HepG2 (cell line): ENCODE data around the gene LMBRD2. TPM values are rescaled to one million over a fixed set of nuclear protein-coding genes. Genes with fewer than 3 reads are reported as not detected.

ENCODE experiments used
- ARNTL ChIP-seq: sonication (generic); formaldehyde crosslinking; IDR thresholded peaks from 2 replicates; pipeline ENCODE4 v1.4.0; 2020; ENCODE audit warnings: mild to moderate bottlenecking, missing genetic modification reagents
- ATAD3A ChIP-seq: sonication (generic); formaldehyde crosslinking; IDR thresholded peaks from 2 replicates; pipeline ENCODE4 v1.4.0; 2020; ENCODE audit warnings: missing genetic modification reagents
- ATRX ChIP-seq: sonication (generic); formaldehyde crosslinking; IDR thresholded peaks from 2 replicates; pipeline ENCODE4 v1.4.0; 2020; ENCODE audit warnings: missing genetic modification reagents, borderline replicate concordance
- CAMTA2 ChIP-seq: sonication (generic); formaldehyde crosslinking; IDR thresholded peaks from 2 replicates; pipeline ENCODE4 v1.4.0; 2020; ENCODE audit warnings: mild to moderate bottlenecking, missing genetic modification reagents, borderline replicate concordance
- CHD4 ChIP-seq: fragments of 200-600 bp; sonication (generic); IDR thresholded peaks from 2 replicates; pipeline ENCODE4 v1.7.0; 2017; ENCODE audit warnings: mild to moderate bottlenecking, low read length, borderline replicate concordance
- GTF3A ChIP-seq: sonication (generic); formaldehyde crosslinking; conservative IDR thresholded peaks from 2 replicates; pipeline ENCODE4 v1.4.0; 2020; ENCODE audit warnings: mild to moderate bottlenecking, missing genetic modification reagents
- PITX1 ChIP-seq: sonication (generic); formaldehyde crosslinking; IDR thresholded peaks from 2 replicates; pipeline ENCODE4 v1.5.1; 2020; ENCODE audit warnings: mild to moderate bottlenecking, missing genetic modification reagents
- PRMT3 ChIP-seq: sonication (generic); formaldehyde crosslinking; IDR thresholded peaks from 2 replicates; pipeline ENCODE4 v1.8.1; 2022; ENCODE audit warnings: low read depth, mild to moderate bottlenecking, moderate library complexity, missing genetic modification reagents, borderline replicate concordance
- SAP130 ChIP-seq: IDR thresholded peaks from 2 replicates; pipeline ENCODE4 v1.6.1; 2016; ENCODE audit warnings: low read depth
- SMAD1 ChIP-seq: sonication (generic); formaldehyde crosslinking; IDR thresholded peaks from 2 replicates; pipeline ENCODE4 v1.4.0; 2020; ENCODE audit warnings: missing genetic modification reagents, low read depth, mild to moderate bottlenecking, borderline replicate concordance
- TBX2 ChIP-seq: sonication (generic); formaldehyde crosslinking; IDR thresholded peaks from 2 replicates; pipeline ENCODE4 v1.5.0; 2020; ENCODE audit warnings: missing genetic modification reagents, mild to moderate bottlenecking, borderline replicate concordance
- YEATS2 ChIP-seq: sonication (generic); formaldehyde crosslinking; IDR thresholded peaks from 2 replicates; pipeline ENCODE4 v1.4.0; 2020; ENCODE audit warnings: missing genetic modification reagents, borderline replicate concordance
- ZBTB20 ChIP-seq: sonication (generic); formaldehyde crosslinking; IDR thresholded peaks from 2 replicates; pipeline ENCODE4 v1.8.1; 2023; ENCODE audit warnings: missing genetic modification reagents, low read depth, mild to moderate bottlenecking, borderline replicate concordance
- ZFP41 ChIP-seq: sonication (generic); formaldehyde crosslinking; IDR thresholded peaks from 2 replicates; pipeline ENCODE4 v1.4.0; 2020; ENCODE audit warnings: mild to moderate bottlenecking, missing genetic modification reagents, borderline replicate concordance
- ZFP90 ChIP-seq: sonication (generic); formaldehyde crosslinking; IDR thresholded peaks from 2 replicates; pipeline ENCODE4 v1.8.0; 2022; ENCODE audit warnings: missing genetic modification reagents, mild to moderate bottlenecking, inconsistent platforms, borderline replicate concordance
- ZNF136 ChIP-seq: sonication (generic); formaldehyde crosslinking; IDR thresholded peaks from 2 replicates; pipeline ENCODE4 v1.8.1; 2022; ENCODE audit warnings: low read depth, mild to moderate bottlenecking, moderate library complexity, missing genetic modification reagents
- ZNF552 ChIP-seq: sonication (generic); formaldehyde crosslinking; IDR thresholded peaks from 2 replicates; pipeline ENCODE4 v1.9.0; 2022; ENCODE audit warnings: missing genetic modification reagents, mild to moderate bottlenecking, borderline replicate concordance
- ZNF589 ChIP-seq: sonication (generic); formaldehyde crosslinking; conservative IDR thresholded peaks from 2 replicates; pipeline ENCODE4 v1.8.0; 2022; ENCODE audit warnings: mild to moderate bottlenecking, moderate library complexity, missing genetic modification reagents
- ZNF615 ChIP-seq: sonication (generic); formaldehyde crosslinking; IDR thresholded peaks from 2 replicates; pipeline ENCODE4 v1.5.0; 2020; ENCODE audit warnings: mild to moderate bottlenecking, missing genetic modification reagents, borderline replicate concordance
- ZNF720 ChIP-seq: sonication (generic); formaldehyde crosslinking; IDR thresholded peaks from 2 replicates; pipeline ENCODE4 v1.4.0; 2020; ENCODE audit warnings: missing genetic modification reagents
- ZNF768 ChIP-seq: sonication (generic); formaldehyde crosslinking; IDR thresholded peaks from 2 replicates; pipeline ENCODE4 v1.4.0; 2020; ENCODE audit warnings: missing genetic modification reagents
- ZNF883 ChIP-seq: sonication (generic); formaldehyde crosslinking; IDR thresholded peaks from 2 replicates; pipeline ENCODE4 v1.5.1; 2020; ENCODE audit warnings: mild to moderate bottlenecking, missing genetic modification reagents; ENCODE audit errors: not compliant biosample characterization
- ZSCAN29 ChIP-seq: sonication (generic); formaldehyde crosslinking; conservative IDR thresholded peaks from 2 replicates; pipeline ENCODE4 v1.4.0; 2020; ENCODE audit warnings: mild to moderate bottlenecking, missing genetic modification reagents
- polyA plus RNA-seq, 8 experiments: library from polyadenylated mRNA; depleted of rRNA in 3 of 8; stranded (reverse) in 7 of 8; unstranded in 1 of 8; fragments of >200 nt; fragmentation: Illumina TruSeq in 4 of 8; extraction: Trizol in 4 of 8; gene quantifications; 2 replicates each; pipeline versions ENCODE4 v1.2.1 to v1.2.3, GENCODE V29; 2011 to 2016; ENCODE audit warnings: low read depth in 4 of 8, missing spikeins in 1 of 8, mixed read lengths in 1 of 8; ENCODE audit not compliant: insufficient read depth in 1 of 8
- total RNA-seq, 5 experiments: library from RNA; depleted of rRNA; stranded (reverse); fragments of >200 nt; fragmentation: Illumina TruSeq; extraction: Trizol; gene quantifications; 2 replicates each; pipeline ENCODE4 v1.2.3, GENCODE V29; 2016; ENCODE audit warnings: low read depth in 1 of 5
- TF ChIP-seq, protein P1 (sequence below): sonication (generic); formaldehyde crosslinking; IDR thresholded peaks from 2 replicates; pipeline ENCODE4 v1.4.0; 2020; ENCODE audit warnings: missing genetic modification reagents
- TF ChIP-seq, protein P2 (sequence below): sonication (generic); formaldehyde crosslinking; IDR thresholded peaks from 2 replicates; pipeline ENCODE4; 2020; ENCODE audit warnings: missing genetic modification reagents, mild to moderate bottlenecking, borderline replicate concordance

Gene LMBRD2
- total and polyA plus RNA-seq, 2 of the 13 experiments (the other 11 are each of a cell fraction or from before 2014, with no cell fraction given), result 2.0 to 4.7 TPM

DNA sequence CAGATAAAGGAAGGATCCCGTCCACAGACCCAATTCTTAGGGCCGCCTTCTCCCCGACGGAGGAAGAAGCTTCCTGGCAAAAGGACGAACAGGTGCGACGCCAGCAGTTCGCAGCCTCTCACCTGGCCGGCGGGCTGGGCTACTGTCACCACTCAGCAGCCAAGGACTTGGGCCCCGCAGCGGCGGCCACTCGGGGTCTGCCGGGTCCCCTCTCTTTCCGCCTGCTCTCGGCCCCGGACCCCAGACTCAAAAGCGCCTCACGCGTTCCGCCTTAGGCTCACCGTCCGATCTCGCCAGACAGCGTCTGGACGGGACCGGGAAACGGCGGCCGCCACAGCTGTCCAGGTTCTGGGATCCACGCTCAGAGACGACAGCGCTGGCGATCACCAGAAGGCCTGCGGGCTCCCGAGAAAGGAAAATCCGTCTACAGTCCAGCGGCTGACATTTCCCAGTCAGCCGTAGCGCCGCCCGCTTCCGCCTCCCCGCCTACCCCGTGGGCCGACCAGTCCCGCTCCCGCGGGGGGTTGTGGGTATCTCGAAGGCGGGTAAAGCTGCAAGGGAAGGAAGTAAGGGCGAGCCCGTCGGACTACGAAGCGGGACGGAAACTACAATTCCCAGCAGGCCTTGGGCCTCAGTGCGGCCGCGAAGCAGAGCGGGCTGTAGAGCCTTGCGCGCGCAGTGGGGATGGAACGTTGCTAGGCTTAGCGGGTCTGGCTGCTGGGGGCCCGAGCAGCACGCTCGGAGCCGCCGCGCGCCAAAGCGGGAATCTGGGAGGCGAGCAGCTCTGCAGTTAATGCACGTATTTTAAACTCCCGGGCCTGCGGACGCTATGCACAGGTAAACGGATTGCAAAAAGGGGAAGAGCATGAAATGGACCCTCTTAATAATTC, at the start of gene LMBRD2, which contains the start of gene SKP2 (continued):
- TF ChIP-seq ZNF768 (CRISPR knock-in tag) (no peak), ZFP41 (CRISPR knock-in tag) (no peak), ZBTB20 (CRISPR knock-in tag) (peak; percentile 42; the same call in 1 of the 2 replicates), ZNF615 (CRISPR knock-in tag) (no peak), ATAD3A (CRISPR knock-in tag) (no peak), YEATS2 (CRISPR knock-in tag) (peak; percentile 96), PITX1 (CRISPR knock-in tag) (peak; percentile 58; the same call in 1 of the 2 replicates), CHD4 (no peak), ZNF720 (CRISPR knock-in tag) (no peak), ZSCAN29 (CRISPR knock-in tag) (peak; percentile 37; the same call in 1 of the 2 replicates), ZNF589 (CRISPR knock-in tag) (0 out of 2 replicates have a peak, but pooled peaks have one; percentile 36), ZFP90 (CRISPR knock-in tag) (0 out of 2 replicates have a peak, but pooled peaks have one; percentile 37), ZNF552 (CRISPR knock-in tag) (no peak), ARNTL (no peak), TBX2 (CRISPR knock-in tag) (peak; percentile 61), SMAD1 (CRISPR knock-in tag) (peak; percentile 59; the same call in 1 of the 2 replicates), ZNF136 (no peak), CAMTA2 (CRISPR knock-in tag) (no peak), SAP130 (CRISPR knock-in tag) (peak; percentile 93), ATRX (CRISPR knock-in tag) (no peak), ZNF883 (CRISPR knock-in tag) (peak; percentile 41), PRMT3 (no peak), GTF3A (no peak)
- TF ChIP-seq, protein P1, sequence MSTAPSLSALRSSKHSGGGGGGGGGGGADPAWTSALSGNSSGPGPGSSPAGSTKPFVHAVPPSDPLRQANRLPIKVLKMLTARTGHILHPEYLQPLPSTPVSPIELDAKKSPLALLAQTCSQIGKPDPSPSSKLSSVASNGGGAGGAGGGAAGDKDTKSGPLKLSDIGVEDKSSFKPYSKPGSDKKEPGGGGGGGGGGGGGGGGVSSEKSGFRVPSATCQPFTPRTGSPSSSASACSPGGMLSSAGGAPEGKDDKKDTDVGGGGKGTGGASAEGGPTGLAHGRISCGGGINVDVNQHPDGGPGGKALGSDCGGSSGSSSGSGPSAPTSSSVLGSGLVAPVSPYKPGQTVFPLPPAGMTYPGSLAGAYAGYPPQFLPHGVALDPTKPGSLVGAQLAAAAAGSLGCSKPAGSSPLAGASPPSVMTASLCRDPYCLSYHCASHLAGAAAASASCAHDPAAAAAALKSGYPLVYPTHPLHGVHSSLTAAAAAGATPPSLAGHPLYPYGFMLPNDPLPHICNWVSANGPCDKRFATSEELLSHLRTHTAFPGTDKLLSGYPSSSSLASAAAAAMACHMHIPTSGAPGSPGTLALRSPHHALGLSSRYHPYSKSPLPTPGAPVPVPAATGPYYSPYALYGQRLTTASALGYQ (CRISPR knock-in tag), result no peak
- TF ChIP-seq, protein P2, sequence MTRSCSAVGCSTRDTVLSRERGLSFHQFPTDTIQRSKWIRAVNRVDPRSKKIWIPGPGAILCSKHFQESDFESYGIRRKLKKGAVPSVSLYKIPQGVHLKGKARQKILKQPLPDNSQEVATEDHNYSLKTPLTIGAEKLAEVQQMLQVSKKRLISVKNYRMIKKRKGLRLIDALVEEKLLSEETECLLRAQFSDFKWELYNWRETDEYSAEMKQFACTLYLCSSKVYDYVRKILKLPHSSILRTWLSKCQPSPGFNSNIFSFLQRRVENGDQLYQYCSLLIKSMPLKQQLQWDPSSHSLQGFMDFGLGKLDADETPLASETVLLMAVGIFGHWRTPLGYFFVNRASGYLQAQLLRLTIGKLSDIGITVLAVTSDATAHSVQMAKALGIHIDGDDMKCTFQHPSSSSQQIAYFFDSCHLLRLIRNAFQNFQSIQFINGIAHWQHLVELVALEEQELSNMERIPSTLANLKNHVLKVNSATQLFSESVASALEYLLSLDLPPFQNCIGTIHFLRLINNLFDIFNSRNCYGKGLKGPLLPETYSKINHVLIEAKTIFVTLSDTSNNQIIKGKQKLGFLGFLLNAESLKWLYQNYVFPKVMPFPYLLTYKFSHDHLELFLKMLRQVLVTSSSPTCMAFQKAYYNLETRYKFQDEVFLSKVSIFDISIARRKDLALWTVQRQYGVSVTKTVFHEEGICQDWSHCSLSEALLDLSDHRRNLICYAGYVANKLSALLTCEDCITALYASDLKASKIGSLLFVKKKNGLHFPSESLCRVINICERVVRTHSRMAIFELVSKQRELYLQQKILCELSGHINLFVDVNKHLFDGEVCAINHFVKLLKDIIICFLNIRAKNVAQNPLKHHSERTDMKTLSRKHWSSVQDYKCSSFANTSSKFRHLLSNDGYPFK, result peak; percentile 71; the same call in 1 of the 2 replicates
